HG02571 (cell line): ENCODE results near the gene PFDN2.

Experiments used
- ATAC-seq: cut with Tn5 transposase; IDR thresholded peaks from one replicate; pipeline ENCODE4 v1.9.1; 2021; ENCODE audit warnings: mild to moderate bottlenecking, moderate library complexity; ENCODE audit not compliant: unreplicated experiment

The PFDN2 gene

GRCh38 chr1:161106431-161106830, 11.4 kb downstream of the PFDN2 start:
- no peak for ATAC-seq

- no peak for ATAC-seq
These were observed 17.3 kb downstream of the PFDN2 start for GRCh38 chr1:161100556-161100955.

- ATAC-seq: no peak
These were observed 18.6 kb downstream of the PFDN2 start for GRCh38 chr1:161099090-161099802.

DNA sequence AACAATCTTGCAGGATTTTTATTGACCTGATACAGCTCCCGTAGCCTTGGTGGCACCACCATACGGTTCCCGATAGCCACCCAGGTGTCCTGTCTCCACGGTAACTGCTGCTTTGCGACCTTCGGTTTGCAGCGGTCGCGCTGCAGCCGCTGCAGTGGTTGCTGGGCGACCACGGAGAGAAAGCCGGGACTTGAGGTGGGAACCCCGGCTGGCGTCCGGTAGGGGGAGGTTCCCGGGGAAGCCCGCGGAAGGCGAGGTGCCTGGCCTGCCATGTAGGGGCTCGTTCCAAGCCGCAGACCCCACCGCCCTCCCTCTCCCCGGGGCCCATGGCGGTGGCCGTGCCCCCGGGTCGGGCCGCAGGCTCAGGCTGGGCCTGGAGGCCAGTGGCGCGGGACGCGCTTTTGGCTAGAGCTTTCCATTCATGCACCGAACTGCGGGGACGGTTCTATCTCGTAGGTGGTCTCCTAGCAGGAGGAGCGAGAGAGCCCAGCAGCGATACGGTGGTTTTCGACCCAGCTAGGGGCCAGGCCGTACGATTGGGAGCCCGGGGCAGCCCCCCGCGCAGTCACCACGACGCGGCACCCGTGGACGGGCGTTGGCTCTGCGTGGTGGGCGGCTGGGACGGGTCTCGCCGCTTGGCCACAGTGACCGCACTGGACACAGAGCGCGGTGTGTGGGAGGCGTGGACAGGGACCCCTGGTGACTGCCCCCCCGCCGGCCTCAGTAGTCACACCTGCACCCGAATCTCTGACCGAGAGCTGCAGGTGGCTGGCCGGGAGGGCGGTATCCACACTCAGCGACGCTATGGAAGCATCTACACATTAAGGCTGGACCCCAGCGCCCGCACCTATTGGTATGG, 19.4 kb downstream of the PFDN2 start, which contains the start of gene KLHDC9:
Gene KLHDC9, plus strand, starts transcription at position 152 of the 859 bp plus-strand sequence. Its CDS starts 175 bp downstream, at position 327.
- ATAC-seq: peak; percentile 63

GRCh38 chr1:161096530-161096929, 21.3 kb downstream of the PFDN2 start:
- ATAC-seq: no peak

DNA sequence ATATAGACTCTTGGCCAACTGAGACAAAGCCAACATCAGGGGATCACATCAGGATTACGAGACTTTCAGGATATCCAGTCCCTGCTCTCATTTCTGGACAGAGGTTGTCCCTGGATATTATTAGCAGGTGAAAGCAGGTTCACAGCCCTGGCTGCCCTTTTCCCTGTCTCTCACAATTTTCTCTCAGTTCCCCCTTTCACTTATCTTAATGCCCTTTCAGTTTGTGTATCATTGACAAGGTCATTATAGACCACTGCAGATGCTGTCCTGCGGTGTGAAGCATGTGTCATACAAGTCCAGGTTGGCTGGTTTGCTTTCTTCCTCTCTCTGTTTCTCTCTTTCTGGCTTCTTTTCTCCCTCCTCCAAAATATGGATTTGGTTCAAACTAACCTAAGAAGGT, 21.8 kb downstream of the PFDN2 start:
- no peak for ATAC-seq

DNA sequence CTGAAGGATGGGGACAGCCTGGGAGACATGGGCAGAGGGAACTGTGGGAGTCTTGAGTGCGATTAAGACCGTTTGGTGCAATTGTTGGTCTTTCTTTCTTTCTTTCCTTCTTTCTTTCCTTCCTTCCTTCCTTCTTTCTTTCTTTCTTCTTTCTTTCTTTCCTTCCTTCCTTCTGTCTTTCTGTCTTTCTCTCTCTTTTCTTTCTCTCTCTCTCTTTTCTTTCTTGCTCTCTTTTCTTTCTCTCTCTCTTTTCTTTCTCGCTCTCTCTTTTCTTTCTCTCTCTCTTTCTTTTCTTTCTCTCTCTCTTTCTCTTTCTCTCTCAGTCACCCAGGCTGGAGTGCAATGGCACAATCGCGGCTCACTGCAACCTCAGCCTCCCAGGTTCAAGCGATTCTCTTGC, 22.6 kb downstream of the PFDN2 start:
- ATAC-seq: no peak

- ATAC-seq: no peak
These were observed 23.4 kb downstream of the PFDN2 start for GRCh38 chr1:161094481-161094880.

GRCh38 chr1:161092621-161093028, 25.2 kb downstream of the PFDN2 start:
- ATAC-seq: no peak

GRCh38 chr1:161091796-161092507, 25.9 kb downstream of the PFDN2 start:
- ATAC-seq: no peak

DNA sequence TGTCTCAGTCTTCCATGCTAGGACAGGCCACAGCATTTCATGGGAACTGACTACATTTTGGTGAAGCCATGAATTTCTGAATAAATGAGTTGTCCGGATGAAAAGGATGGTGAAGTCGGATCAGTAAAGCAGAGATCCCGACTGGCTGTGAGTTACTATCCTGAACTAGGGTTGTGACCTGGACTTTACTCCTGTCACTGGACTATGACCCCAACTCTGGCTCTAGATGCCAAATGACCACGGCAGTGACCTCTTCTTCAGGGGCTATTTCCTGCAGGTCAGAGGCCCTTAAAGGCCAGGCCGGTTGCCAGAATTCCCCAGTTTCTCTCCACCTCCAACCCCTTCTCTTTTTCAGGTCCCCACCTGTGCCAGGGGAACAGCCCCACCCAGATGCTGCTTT, 26.7 kb downstream of the PFDN2 start:
- ATAC-seq: no peak

DNA sequence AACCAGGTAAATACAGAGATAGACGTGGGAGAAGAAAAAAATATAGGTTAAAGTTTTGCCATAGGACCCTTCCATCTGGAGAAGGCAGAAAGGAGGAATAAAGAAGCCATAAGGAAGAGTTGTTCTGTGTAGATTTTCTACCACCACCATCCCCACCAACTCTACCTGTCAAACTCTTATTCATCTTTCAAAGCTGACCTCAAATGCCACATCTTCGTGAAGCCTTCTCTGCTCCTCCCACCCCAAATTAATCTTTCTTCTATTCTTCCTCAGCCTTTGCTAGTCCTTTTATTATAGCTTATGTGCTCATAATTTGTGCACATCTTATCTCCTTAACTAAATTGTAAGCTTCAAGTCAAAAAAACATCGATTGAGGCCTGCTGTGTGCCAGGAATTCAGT, 27.2 kb downstream of the PFDN2 start:
- no peak for ATAC-seq

- no peak for ATAC-seq
These were observed 27.9 kb downstream of the PFDN2 start for GRCh38 chr1:161089938-161090337.

DNA sequence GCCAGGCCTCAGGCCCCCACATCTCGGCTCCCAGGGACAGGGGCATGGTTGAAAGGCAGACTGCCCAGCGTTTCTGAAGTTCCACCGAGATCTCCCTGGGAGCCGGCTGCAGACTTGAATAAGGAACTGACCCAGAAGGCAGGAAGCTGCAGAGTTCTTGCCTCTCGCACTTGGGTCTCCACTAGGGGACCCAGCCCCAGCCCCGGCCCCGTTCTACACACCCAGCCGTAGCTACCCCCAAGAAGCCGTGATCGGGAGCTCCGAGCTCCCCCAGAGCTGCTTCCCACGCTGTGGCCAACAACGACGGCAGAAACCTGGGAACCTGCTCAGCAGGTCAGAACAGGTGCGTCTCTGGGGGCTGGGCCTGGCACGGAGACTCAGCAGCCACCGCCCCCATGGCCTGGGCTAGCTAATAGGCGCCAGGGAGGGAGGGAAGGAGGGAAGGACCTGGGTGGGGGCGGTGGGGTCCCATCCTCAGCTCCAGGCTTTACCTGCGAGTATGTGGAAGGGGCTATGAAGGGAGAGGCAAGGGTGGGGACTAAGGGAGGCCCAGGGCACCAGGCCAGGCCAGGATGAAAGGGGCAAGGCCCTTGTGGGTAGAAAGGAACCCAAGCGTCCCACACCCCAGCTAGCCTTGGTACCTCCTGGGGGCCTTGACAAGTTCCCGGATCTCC, 28.4 kb downstream of the PFDN2 start, which contains the start of gene NECTIN4:
Gene NECTIN4, minus strand, starts transcription at position 308 of the 674 bp plus-strand sequence. Its CDS starts 262 bp downstream, at position 46.
- ATAC-seq: no peak

GRCh38 chr1:161088587-161089110, 29.2 kb downstream of the PFDN2 start:
- ATAC-seq: no peak

DNA sequence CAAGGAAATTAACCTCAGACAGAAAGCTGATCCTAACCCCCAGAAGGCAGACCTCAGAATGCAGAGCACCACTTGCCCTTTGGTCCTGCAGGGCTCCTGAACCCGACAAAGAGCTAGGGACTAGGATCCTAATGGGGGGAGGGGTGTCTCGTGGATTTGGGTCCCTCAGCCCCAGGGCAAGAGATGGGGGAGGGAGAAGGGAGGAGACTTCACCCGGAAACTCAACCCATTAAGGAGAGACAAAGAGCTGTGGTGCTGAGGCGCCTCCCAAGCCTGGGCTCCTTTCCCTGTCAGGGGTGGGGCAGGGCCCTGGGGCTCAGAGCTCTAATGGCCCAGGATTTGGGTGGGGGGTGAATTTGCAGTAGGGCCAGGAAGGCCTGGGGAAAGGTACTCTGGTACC, 31.4 kb downstream of the PFDN2 start:
- no peak for ATAC-seq

DNA sequence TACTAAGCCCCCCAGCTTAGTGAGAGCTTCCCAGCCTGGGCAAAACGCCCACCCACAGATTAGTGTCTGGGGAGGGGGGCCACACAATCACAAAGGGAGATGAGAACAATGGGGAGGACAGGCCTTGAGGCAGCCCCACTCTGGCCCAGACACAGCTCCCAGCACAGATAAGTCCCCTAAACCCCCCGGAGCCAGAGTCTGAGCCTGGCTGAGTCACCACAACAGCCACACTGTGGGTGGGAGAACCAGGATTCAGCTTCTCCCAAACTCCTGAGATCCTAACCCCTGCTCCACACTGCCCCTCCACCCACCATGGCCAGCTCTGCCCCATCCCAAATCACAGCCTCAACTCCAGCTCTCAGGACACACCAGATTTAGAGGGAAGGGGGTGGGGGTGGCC, 32.7 kb downstream of the PFDN2 start:
- no peak for ATAC-seq

DNA sequence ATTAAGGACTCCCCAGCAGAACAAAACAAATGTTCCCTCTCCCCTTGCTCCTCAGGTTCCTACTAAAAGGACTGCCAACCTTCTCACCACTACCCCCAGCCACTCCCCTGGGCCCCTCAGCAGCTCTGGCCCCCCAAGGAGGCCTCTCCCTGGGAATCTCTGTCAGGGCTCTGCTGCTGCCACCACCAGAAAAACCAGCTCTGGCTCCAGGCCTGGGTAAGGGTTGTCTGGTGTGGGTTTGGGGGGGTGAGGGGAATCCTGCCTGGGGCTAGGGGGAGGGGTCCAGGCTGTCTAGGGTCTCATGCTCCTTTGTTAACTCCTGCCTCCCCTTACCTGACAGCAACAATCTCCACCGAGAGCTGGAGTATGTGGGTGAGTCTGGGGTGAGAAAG, 33.2 kb downstream of the PFDN2 start:
- ATAC-seq: no peak

GRCh38 chr1:161083748-161084596, 33.9 kb downstream of the PFDN2 start:
- ATAC-seq: no peak
